ENCODE data around the gene PADI3. TPM values are rescaled to one million over a fixed set of nuclear protein-coding genes. Genes with fewer than 3 reads are reported as not detected.
A peak's percentile ranks its signal among the peaks of the same experiment; 100 is the strongest.

The PADI3 gene
- total and polyA plus RNA-seq, 7 donors: 0.01 to 0.09 (median 0.04) TPM; not detected in 4

GRCh38 chr1:17296086-17296485 is 47.2 kb downstream of the PADI3 start:
- Histone ChIP-seq H3K4me1 (no peaks in the 10 kb centered on the region), H3K36me3 (ENCODE audit: insufficient read depth in 1 of 2, low read depth in 1 of 2) (no peaks in the 10 kb centered on the region), H3K27ac (no peak overlapping the region), H3K4me3 (no peak overlapping the region), H3K9me3 (peaks cover 2% of the 10 kb centered on the region), H3K27me3 (ENCODE audit: insufficient read depth in 3 of 3, low read length in 2 of 3) (peaks cover 0 to 7% (median 2%) of the 10 kb centered on the region in 3 donors)
- DNase-seq (no peak), ATAC-seq (no peak)
- intact Hi-C loops (cut with DNase I): no loop called here
- no peak for TF ChIP-seq CTCF (IDR thresholded peaks at IDR 0.05)
- WGBS, 3 donors: 82 to 88% (median 87%) methylated on average over 5 of the region's 5 CpGs

- H3K9me3 ChIP-seq: peaks cover 3% of the 10 kb centered on the region
- H3K36me3 ChIP-seq (ENCODE audit: insufficient read depth in 1 of 2, low read depth in 1 of 2): no peaks in the 10 kb centered on the region
- ATAC-seq (no peak), DNase-seq (no peak)
- no peaks in the 10 kb centered on the region for H3K4me1 ChIP-seq
- intact Hi-C loops (cut with DNase I): no loop called here
- peaks cover 0 to 6% (median 2%) of the 10 kb centered on the region in 3 donors for H3K27me3 ChIP-seq (ENCODE audit: insufficient read depth in 3 of 3, low read length in 2 of 3)
- 70 to 80% (median 74%) methylated on average over 7 of the region's 7 CpGs for WGBS, 3 donors
- H3K4me3 ChIP-seq: no peak overlapping the region
- no peak for TF ChIP-seq CTCF (IDR thresholded peaks at IDR 0.05)
- no peak overlapping the region for H3K27ac ChIP-seq
These were observed 49.1 kb downstream of the PADI3 start for GRCh38 chr1:17297991-17298390.

GRCh38 chr1:17301767-17302166 is 52.9 kb downstream of the PADI3 start:
- DNase-seq (no peak), ATAC-seq (no peak)
- Histone ChIP-seq H3K27ac (no peak overlapping the region), H3K27me3 (ENCODE audit: insufficient read depth in 3 of 3, low read length in 2 of 3) (no peaks in the 10 kb centered on the region), H3K9me3 (peaks cover 3% of the 10 kb centered on the region), H3K4me3 (no peak overlapping the region), H3K4me1 (no peaks in the 10 kb centered on the region), H3K36me3 (ENCODE audit: insufficient read depth in 1 of 2, low read depth in 1 of 2) (no peaks in the 10 kb centered on the region)
- intact Hi-C loops (cut with DNase I): no loop called here
- TF ChIP-seq CTCF (IDR thresholded peaks at IDR 0.05): no peak
- WGBS, 3 donors: 80 to 84% (median 82%) methylated on average over 5 of the region's 5 CpGs

DNA sequence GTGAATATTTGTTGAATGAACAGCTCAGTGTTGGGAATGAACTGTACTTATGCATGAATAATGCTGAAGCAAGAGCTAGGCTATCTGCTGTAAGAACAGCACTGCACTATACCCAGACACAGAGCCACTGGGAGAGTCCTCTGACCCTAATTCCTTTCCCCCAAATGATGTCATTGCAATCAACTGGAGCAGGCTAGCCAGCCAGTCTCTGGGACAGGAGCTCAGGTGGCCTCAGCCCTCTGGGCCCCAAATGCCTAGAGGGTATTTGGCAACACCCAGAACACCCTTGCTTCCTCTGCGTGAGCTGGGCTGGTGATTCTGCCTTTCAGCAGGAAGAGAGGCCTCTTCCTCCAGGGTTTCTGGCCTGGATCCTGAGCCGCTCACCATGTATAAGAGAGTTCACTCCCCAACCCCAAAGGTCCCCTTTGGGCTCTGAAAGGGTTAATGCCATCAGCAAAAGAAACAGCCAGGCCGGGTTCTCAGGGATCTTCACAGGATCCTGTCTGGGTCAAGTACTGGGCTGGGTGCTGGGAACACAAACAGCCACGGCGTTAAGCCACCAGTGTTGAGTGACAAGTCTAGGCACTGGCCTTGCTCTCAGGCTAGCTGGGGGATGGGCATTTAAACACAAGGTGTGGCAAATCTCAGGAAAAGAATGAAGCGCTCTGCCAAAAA is 55.4 kb downstream of the PADI3 start:
- ATAC-seq (peak in 1 of 4 donors; percentile 48), DNase-seq (no peak)
- no peak for TF ChIP-seq CTCF (IDR thresholded peaks at IDR 0.05)
- Histone ChIP-seq H3K27me3 (ENCODE audit: insufficient read depth in 3 of 3, low read length in 2 of 3) (peaks cover 0 to 11% (median 0%) of the 10 kb centered on the region in 3 donors), H3K36me3 (ENCODE audit: insufficient read depth in 1 of 2, low read depth in 1 of 2) (no peaks in the 10 kb centered on the region), H3K27ac (no peak overlapping the region), H3K4me3 (no peak overlapping the region), H3K9me3 (peaks cover 3% of the 10 kb centered on the region), H3K4me1 (no peaks in the 10 kb centered on the region)
- intact Hi-C loops (cut with DNase I): no loop called here
- 30 to 33% (median 31%) methylated on average over 6 of the region's 6 CpGs for whole genome bisulfite sequencing, 3 donors

GRCh38 chr1:17304826-17305175 is 55.9 kb downstream of the PADI3 start:
- H3K27me3 ChIP-seq (ENCODE audit: insufficient read depth in 3 of 3, low read length in 2 of 3): peaks cover 0 to 16% (median 0%) of the 10 kb centered on the region in 3 donors
- 22 to 39% (median 31%) methylated on average over 6 of the region's 6 CpGs for WGBS, 3 donors

More at GRCh38 chr1:17304826-17305175, 55.9 kb downstream of the PADI3 start:
- Histone ChIP-seq H3K4me1 (no peaks in the 10 kb centered on the region), H3K27ac (no peak overlapping the region), H3K36me3 (ENCODE audit: insufficient read depth in 1 of 2, low read depth in 1 of 2) (no peaks in the 10 kb centered on the region), H3K9me3 (peaks cover 3% of the 10 kb centered on the region), H3K4me3 (no peak overlapping the region)
- DNase-seq (no peak), ATAC-seq (no peak)
- no peak for TF ChIP-seq CTCF (IDR thresholded peaks at IDR 0.05)
- intact Hi-C loops (cut with DNase I): no loop called here

Data from psoas muscle (tissue), 8 donors.